ENCODE measurements around the gene OR6X1. TPM values are rescaled to one million over a fixed set of nuclear protein-coding genes. Genes with fewer than 3 reads are reported as not detected.
"Not testable (repeated sequence)": the region's sequence is repeated elsewhere in the genome, so short reads cannot be mapped to it uniquely, and the experiment has no call there.

The OR6X1 gene
- total RNA-seq, 4 donors from 2014 or later, result not detected

- H3K27me3 ChIP-seq, result no peaks in the 10 kb centered on the region
- DNase-seq (ENCODE audit: low spot score in 2 of 2), result no peak
- no peaks in the 10 kb centered on the region for H3K36me3 ChIP-seq
- 91% methylated on average over 3 of the region's 3 CpGs for WGBS
- H3K27ac ChIP-seq, result no peak overlapping the region
- H3K4me1 ChIP-seq, result no peaks in the 10 kb centered on the region
- H3K9me3 ChIP-seq, result no peaks in the 10 kb centered on the region
- H3K4me3 ChIP-seq, result no peak overlapping the region
- TF ChIP-seq POLR2A (IDR thresholded peaks at IDR 0.05) (no peak), CTCF (IDR thresholded peaks at IDR 0.05) (no peak), POLR2AphosphoS5 (IDR thresholded peaks at IDR 0.05) (no peak), EP300 (IDR thresholded peaks at IDR 0.05) (no peak)
Measured at GRCh38 chr11:123755813-123756212, 1.5 kb upstream of the OR6X1 start.

- Histone ChIP-seq H3K4me3 (no peak overlapping the region), H3K27me3 (no peaks in the 10 kb centered on the region)
- DNase-seq (ENCODE audit: low spot score in 2 of 2), result no peak
Measured at GRCh38 chr11:123755344-123755743, 1.0 kb upstream of the OR6X1 start.

GRCh38 chr11:123753110-123753509, 1.2 kb downstream of the OR6X1 start:
- Histone ChIP-seq H3K4me1 (no peaks in the 10 kb centered on the region), H3K9me3 (no peaks in the 10 kb centered on the region), H3K36me3 (no peaks in the 10 kb centered on the region), H3K27me3 (peaks cover 3% of the 10 kb centered on the region), H3K4me3 (no peak overlapping the region), H3K27ac (no peak overlapping the region)
- TF ChIP-seq CTCF (IDR thresholded peaks at IDR 0.05) (no peak), POLR2AphosphoS5 (IDR thresholded peaks at IDR 0.05) (no peak), POLR2A (IDR thresholded peaks at IDR 0.05) (no peak), EP300 (IDR thresholded peaks at IDR 0.05) (no peak)
- DNase-seq (ENCODE audit: low spot score in 2 of 2), result no peak

More at GRCh38 chr11:123755344-123755743, 1.0 kb upstream of the OR6X1 start:
- no peak for TF ChIP-seq POLR2A (IDR thresholded peaks at IDR 0.05)
- TF ChIP-seq CTCF (IDR thresholded peaks at IDR 0.05), result no peak
- no peak for TF ChIP-seq POLR2AphosphoS5 (IDR thresholded peaks at IDR 0.05)
- TF ChIP-seq EP300 (IDR thresholded peaks at IDR 0.05), result no peak
- no peaks in the 10 kb centered on the region for H3K36me3 ChIP-seq
- H3K27ac ChIP-seq, result no peak overlapping the region
- H3K9me3 ChIP-seq, result no peaks in the 10 kb centered on the region
- no peaks in the 10 kb centered on the region for H3K4me1 ChIP-seq

- WGBS, result 35% methylated on average over 1 of the region's 1 CpG
Measured at GRCh38 chr11:123751781-123752180, 2.5 kb downstream of the OR6X1 start.

GRCh38 chr11:123748349-123748748, 6.0 kb downstream of the OR6X1 start:
- WGBS, result 94% methylated on average over 2 of the region's 2 CpGs
- not testable (repeated sequence) for H3K27ac ChIP-seq; H3K36me3 ChIP-seq; DNase-seq (ENCODE audit: low spot score in 2 of 2); H3K27me3 ChIP-seq; H3K4me1 ChIP-seq; H3K9me3 ChIP-seq; H3K4me3 ChIP-seq

More at GRCh38 chr11:123751781-123752180, 2.5 kb downstream of the OR6X1 start:
- Histone ChIP-seq H3K9me3 (no peaks in the 10 kb centered on the region), H3K4me3 (no peak overlapping the region), H3K27ac (no peak overlapping the region), H3K4me1 (no peaks in the 10 kb centered on the region), H3K36me3 (no peaks in the 10 kb centered on the region), H3K27me3 (peaks cover 3% of the 10 kb centered on the region)
- no peak for DNase-seq (ENCODE audit: low spot score in 2 of 2)
- TF ChIP-seq EP300 (IDR thresholded peaks at IDR 0.05), result no peak
- TF ChIP-seq CTCF (IDR thresholded peaks at IDR 0.05), result no peak

- H3K4me3 ChIP-seq, result no peak overlapping the region
- 60% methylated on average over 2 of the region's 2 CpGs for WGBS
- H3K36me3 ChIP-seq, result no peaks in the 10 kb centered on the region
- no peak overlapping the region for H3K27ac ChIP-seq
- no peak for DNase-seq (ENCODE audit: low spot score in 2 of 2)
- peaks cover 3% of the 10 kb centered on the region for H3K27me3 ChIP-seq
- H3K9me3 ChIP-seq, result no peaks in the 10 kb centered on the region
- TF ChIP-seq EP300 (IDR thresholded peaks at IDR 0.05) (no peak), CTCF (IDR thresholded peaks at IDR 0.05) (no peak), POLR2A (IDR thresholded peaks at IDR 0.05) (no peak), POLR2AphosphoS5 (IDR thresholded peaks at IDR 0.05) (no peak)
- H3K4me1 ChIP-seq, result peaks cover 9% of the 10 kb centered on the region
Measured at GRCh38 chr11:123745764-123746451, 8.4 kb downstream of the OR6X1 start.
